NCI-H524 (cell line): ENCODE results near the gene PHKG1.
"Not testable (repeated sequence)": the region's sequence is repeated elsewhere in the genome, so short reads cannot be mapped to it uniquely, and the experiment has no call there.

Experiments
- DNase-seq, 2 experiments: peaks; one replicate each; lab custom pipeline; 2025; lab: John Stamatoyannopoulos, UW

Gene PHKG1

GRCh38 chr7:56045758-56046157, 47.0 kb downstream of the PHKG1 start:
- not testable (repeated sequence) for DNase-seq

GRCh38 chr7:56040730-56041129, 52.0 kb downstream of the PHKG1 start:
- no peak for DNase-seq

GRCh38 chr7:56033671-56034432, 58.9 kb downstream of the PHKG1 start:
- no peak for DNase-seq

GRCh38 chr7:56032578-56032977, 60.2 kb downstream of the PHKG1 start:
- not testable (repeated sequence) for DNase-seq

- DNase-seq: not testable (repeated sequence)
These were observed 61.2 kb downstream of the PHKG1 start for GRCh38 chr7:56031556-56031955.

- DNase-seq: no peak
These were observed 62.4 kb downstream of the PHKG1 start for GRCh38 chr7:56030340-56030739.
